Limb (tissue), 2 donors: ENCODE data around the gene ARRDC1.

Experiments
- DNase-seq, 2 donors: peaks; one replicate each; pipeline ENCODE4 v3.0.0-alpha.2; 2016; ENCODE audit errors: extremely low spot score in 2 of 2

Gene ARRDC1

DNA sequence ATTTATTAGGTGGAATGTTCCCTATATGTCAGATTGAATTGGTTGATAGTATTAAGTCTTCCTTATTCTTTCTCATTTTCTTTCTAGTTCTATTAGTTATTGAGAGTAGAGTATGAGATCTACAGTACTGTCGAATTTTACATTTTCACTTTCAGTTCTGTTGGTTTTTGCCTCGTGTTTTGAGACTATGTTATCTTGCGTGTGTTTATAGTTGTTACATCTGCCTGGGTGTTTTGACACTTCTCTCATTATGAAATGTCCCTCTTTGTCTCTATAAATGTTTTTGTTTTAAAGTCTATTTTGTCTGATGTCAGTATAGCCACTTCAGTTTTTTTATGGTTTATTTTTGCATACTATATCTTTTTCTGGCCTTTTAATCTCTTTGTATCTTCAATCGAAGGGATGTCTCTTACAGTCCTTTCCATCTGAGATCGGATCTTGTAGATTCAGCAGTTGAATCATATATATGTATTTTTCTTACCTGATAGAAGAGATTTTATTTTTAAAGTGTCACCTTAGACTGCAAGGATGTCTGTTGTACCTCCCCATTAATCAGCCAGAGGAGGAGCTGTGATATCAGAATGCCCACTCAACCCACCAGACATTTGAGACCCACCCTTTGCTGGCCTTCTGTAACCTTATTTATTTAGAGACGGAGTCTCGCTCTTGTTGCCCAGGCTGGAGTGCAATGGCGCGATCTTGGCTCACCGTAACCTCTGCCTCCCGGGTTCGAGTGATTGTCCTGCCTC, 34.0 kb downstream of the ARRDC1 start:
- DNase-seq = no peak

DNA sequence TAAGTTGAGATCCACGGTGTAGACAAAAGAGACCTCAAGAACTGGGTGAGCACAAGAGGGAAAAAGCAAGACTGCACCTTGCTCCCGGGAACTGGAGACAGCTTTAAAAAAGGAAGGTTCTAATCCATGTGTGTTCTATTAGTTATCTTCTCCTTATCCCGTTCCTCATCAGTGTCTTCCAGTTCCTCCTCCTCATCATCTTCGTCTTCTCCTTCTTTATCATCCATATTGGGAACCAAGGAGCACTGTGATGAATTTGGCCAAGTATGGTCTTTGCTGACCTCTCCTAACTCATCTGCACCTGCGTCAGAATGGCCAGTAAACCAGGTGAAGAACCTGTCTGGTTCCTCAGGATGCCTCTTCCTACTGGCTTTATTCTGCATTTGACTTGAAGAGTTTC, 35.4 kb downstream of the ARRDC1 start:
- no peak for DNase-seq

DNA sequence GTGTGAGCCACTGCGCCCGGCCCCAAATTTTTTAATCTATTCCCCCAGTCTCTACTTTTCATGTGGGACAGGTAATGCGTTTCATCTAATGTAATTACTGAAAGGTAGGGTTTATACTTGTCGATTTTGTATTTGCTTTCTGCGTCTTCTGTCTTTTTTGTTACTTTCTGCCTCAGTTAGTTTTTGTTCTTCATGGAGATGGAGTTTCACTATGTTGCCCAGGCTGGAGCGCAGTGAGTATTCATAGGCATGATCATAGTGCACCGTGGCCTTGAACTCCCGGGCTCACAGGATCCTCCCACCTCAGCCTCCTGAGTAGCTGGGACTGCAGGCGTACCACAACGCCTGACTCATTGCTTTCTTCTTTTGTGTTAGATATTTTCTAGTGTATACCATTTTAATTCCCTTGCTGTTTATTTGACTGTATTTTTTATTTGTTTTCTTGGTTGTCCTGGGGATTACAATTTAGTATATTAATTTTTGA, 36.7 kb downstream of the ARRDC1 start:
- DNase-seq = no peak

DNA sequence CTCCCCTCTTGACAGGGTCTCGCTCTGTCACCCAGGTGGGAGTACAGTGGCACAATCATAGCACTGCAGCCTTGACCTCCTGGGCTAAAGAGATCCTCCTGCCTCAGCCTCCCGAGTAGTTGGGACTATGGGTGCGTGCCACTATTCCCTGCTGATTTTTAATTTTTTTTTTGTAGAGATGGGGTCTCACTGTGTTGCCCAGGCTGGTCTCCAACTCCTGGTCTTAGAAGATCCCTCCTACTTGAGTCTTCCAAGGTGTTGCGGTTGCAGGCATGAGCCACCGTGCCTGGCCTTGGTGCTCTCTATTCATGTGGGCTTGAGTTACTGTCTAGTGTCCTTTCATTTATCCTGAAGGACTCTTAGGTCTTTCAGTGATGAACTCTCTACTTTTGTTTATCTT, 37.4 kb downstream of the ARRDC1 start:
- DNase-seq = no peak

DNA sequence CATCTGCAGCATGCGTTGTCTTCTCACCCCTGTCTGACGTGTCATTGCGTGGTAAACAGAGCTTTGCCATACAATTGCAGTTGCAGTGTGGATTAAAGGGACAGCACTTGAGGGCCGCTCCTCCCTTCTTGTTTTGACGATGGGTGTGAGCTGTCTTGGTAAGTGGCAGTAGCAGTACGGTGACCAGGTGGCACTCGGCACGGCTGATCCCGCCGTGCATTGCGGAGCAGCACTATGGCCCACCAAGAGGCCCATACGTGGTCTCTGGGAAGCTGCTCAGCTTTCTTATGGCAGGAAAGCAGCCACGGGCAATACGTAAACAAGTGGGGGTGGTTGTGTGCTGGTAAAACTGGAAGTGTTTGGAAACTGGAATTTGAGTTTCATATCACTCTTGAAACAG, 38.4 kb downstream of the ARRDC1 start:
- DNase-seq = no peak

DNA sequence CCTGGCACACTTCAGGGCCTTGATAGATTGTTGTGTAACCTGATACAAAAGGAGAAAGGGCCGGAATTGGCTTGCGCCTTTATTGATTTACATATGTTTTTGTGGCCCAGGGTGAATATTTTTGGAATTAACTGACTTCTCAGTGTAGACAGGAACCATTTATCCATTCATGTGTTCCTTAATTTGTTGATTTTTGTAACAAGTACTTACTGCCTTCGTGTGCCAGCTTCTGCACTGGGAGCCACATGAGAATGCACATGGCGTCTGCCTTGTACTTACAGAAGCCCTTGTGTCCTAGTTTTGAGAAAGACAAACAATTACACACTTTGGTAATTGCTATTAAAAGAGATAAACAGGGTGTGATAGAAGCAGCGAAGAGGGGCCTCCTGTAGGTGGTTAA, 39.7 kb downstream of the ARRDC1 start:
- DNase-seq = no peak

DNA sequence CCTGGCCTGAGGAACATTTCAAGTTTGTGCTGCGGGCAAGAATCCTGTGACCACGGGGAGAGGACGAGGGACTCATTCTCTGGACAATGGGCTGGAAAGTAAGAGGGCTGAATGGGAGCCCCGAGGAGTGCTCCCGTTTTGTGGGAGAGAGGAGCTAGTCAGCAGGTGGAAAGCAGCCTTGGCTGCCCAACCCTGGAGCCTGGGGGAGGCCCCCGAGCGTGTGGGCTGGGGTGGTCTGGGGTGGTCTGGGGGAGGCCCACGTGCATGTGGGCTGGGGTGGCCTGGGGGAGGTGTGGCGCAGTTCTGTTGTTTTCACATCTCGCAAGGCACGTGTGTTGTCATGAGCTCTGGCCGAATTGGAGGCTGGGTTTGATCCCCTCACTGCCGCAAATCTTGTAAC, 40.9 kb downstream of the ARRDC1 start:
- DNase-seq = no peak

DNA sequence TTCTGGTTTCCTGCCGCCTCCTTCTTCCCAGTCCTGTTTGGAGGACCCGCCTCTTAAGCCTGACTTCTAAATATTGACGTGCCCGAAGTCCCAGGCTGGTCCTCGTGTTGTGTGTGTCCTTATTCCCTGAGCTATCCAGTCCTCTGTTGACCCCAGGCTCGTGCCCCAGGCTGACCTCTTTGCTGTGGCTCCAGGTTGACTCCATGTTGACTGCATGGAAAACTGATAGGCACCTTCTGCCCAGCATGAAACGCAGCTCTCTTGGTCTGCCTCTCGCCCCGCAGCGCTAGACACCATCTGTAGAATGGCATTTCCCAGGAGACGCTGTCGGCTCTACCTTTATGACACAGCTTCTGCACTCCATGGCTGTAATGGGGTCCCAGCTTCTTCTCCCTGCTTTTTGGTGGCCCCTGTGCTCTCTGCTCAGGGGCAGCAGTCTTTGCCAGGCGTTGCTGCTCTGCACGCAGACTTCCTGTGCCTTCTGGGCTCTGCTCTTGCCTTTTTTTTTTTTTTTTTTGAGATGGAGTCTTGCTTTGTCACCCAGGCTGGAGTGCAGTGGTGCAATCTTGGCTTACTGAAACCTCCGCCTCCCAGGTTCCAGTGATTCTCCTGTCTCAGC, 41.7 kb downstream of the ARRDC1 start:
- DNase-seq = no peak

DNA sequence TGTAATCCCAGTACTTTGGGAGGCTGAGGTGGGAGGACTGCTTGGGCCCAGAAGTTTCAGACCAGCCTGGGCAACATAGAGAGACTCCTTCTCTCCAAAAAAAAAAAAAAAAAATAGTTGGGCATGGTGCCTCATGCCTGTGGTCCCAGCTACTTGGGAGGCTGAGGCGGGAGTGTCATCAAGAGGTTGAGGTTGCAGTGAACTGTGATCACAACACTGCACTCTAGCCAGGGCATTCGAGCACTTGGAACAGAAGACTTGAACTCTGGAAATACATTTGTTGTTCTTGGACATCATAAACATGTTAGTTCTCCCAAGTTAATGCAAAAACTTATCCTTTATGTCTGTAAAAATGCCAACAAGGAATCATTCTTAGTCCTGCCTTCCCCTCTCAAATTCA, 42.9 kb downstream of the ARRDC1 start:
- no peak for DNase-seq

DNA sequence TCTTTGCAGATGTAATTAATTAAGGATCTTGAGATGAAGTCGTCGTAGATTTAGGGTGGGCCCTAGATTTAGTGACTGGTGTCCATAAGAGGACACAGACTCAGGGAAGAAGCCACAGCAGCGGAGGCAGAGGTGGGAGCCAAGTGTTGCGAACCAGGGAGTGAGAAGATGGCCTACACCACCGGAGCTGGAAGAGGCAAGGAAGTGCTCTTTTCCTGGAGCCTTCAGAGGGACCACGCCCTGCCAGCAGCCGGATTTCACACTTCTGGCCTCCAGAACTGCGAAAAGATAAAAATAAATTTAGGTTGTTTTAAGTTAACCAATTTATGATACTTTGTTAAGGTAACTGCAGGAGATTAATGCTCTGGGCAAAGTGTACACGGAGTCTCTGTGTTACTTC, 44.1 kb downstream of the ARRDC1 start:
- no peak for DNase-seq

DNA sequence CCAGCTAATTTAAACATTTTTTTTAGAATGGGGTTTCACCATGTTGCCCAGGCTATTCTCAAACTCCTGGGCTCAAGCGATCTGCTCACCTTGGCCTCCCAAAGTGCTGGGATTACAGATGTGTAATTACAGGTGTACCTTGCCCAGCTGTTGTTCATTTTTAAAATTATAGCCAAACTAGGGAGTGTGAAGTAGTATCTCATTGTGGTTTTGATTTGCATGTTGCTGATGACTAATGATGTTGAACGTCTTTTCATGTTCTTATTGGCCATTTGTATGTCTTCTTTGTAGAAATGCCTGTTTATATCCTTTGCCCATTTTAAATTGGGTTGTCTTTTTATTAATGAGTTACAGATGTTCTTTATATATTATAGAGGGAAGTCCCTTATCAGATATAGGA, 44.8 kb downstream of the ARRDC1 start:
- DNase-seq = no peak

DNA sequence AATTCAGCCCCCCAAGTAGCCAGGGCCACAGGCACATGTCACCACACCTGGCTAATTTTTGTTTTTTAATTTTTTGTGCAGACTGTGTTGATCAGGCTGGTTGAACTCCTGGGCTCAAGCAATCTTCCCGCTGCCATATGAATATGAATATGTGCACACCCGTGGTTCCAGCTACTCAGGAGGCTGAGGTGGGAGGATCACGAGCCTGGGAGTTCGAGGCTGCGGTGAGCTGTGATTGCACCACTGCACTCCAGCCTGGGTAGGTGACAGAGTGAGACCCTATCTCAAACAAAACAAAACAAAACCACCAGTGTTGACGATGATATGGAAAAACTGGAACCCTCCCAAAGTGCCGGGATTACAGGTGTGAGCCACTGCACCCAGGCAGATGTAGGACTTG, 45.3 kb downstream of the ARRDC1 start:
- DNase-seq = no peak

DNA sequence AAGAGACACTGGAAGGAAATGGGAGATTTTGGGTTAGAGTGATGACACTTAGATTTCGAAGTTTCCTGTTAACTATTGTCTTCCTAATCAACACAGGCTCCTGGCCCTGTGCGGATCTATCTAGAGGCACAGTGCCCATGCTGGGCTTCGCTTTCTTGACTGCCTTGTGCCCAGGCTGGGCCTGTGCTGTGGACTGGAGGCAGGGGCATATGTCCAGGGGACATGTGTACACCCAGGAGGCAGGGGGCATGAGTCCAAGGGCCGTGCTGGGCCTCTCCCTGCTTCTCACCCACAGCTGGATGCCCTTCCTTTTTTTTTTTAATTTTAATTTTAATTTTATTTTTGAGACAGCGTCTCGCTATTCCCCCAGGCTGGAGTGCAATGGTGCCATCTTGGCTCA, 50.9 kb downstream of the ARRDC1 start:
- DNase-seq = no peak

DNA sequence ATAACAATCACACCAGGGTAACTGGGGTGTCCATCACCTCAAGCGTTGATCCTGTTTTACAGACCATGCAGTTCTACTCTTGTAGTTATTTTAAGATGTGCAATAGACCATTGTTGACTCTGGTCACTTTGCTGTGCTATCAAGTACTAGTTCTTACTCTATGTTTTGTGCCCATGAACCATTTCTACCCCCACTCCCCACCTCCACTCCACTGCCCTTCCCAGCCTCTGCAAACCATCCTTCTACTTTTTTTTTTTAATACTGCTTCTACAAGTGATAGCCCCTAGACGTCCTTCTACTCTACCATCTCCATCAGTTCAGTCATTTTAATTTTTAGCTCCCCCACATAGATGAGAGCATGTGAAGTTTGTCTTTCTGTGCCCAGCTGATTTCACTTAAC, 52.1 kb downstream of the ARRDC1 start:
- no peak for DNase-seq

DNA sequence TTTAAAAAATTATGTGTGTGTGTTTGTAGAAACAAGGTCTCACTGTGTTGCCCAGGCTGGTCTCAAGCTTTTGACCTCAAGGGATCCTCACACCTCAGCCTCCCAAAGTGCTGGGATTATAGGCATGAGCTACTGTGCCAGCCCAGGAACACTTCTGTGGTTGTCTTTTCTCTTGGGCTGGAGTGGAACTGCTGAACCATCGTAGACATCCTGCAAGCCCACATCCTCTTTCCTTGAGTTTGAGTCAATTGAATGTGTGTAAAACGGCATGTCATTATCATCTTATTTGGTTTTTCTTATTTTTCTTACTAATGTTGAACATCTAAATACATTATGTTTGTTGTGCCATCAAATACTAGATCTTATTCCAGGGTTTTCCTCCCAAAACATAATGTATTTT, 53.3 kb downstream of the ARRDC1 start:
- no peak for DNase-seq

DNA sequence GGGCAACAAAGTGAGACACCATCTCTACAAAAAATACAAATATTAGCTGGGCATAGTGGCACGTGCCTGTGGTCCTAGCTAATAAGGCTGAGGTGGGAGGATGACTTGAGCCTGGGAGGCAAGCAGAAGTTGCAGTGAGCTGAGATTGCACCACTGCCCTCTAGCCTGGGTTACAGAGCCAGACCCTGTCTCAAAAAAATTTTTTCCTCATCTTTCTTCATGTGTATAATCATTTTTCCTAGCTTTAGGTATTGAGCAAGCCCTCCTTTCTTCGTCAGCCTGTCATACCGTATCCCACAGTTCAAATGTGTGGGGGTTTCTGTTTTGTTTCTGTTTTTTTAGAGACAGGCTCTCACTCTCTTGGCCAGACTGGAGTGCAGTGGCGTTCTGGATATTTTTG, 54.7 kb downstream of the ARRDC1 start:
- DNase-seq = no peak

DNA sequence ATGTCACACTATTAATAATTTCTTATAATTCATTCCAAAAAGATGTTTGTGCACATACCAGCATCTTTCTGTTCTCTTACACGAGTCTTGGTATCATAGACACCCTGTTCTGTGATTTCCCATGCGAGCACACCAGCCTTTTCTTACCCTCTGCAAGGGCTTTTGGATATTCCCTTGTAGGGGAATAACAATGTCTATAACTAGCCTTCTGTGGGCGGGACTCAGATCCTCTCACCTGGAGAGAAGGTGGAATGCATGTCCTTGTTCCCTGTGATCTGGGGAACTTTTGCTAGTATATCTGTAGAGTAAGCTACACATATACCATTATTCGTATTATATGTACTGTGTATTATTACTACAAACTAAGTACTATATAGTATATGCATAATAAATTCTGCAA, 58.1 kb downstream of the ARRDC1 start:
- DNase-seq = no peak

DNA sequence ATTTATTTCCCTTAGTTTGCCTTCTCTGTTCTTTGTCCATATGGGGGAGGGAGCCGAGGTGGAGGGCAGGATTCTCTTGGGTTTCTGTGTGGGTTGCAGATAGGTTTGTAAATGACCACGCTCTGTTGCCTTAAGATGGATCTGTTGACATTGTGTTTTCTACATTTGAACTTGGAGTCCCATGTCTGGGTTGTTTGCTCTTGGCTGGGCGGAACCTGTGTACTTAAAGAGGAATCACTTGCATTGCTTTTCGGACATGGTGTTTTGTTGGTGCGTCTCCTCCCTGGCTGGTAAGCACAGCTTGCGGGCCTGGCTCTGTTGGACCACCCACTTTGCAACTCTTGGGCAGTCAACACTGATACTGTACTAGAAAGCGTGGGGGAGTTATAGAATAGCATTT, 59.2 kb downstream of the ARRDC1 start:
- no peak for DNase-seq
